T follicular helper cell (primary cell): ENCODE data around the gene COX19.
"Not testable (repeated sequence)": the region's sequence is repeated elsewhere in the genome, so short reads cannot be mapped to it uniquely, and the experiment has no call there.

Experiments
- DNase-seq: peaks from one replicate; pipeline ENCODE4 v3.0.0-alpha.2; 2020; ENCODE audit warnings: low read depth

COX19 gene

GRCh38 chr7:924541-925231 is 50.7 kb downstream of the COX19 start:
- no peak for DNase-seq

DNA sequence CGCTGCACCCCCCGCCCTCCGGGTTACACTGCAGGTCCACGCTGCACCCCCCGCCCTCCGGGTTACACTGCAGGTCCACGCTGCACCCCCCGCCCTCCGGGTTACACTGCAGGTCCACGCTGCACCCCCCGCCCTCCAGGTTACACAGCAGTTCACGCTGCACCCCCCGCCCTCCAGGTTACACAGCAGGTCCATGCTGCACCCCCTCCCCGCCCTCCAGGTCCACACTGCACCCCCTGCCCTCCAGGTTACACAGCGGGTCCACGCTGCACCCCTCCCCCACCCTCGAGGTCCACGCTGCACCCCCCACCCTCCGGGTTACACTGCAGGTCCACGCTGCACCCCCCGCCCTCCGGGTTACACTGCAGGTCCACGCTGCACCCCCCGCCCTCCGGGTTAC is 51.3 kb downstream of the COX19 start:
- not testable (repeated sequence) for DNase-seq

- DNase-seq, result peak; percentile 87
Observed at GRCh38 chr7:923108-924041, 52.0 kb downstream of the COX19 start.

- no peak for DNase-seq
Observed at GRCh38 chr7:922334-923107, 52.8 kb downstream of the COX19 start.

- DNase-seq, result no peak
Observed at GRCh38 chr7:921581-922333, 53.6 kb downstream of the COX19 start.

GRCh38 chr7:921071-921461 is 54.3 kb downstream of the COX19 start:
- DNase-seq, result no peak

DNA sequence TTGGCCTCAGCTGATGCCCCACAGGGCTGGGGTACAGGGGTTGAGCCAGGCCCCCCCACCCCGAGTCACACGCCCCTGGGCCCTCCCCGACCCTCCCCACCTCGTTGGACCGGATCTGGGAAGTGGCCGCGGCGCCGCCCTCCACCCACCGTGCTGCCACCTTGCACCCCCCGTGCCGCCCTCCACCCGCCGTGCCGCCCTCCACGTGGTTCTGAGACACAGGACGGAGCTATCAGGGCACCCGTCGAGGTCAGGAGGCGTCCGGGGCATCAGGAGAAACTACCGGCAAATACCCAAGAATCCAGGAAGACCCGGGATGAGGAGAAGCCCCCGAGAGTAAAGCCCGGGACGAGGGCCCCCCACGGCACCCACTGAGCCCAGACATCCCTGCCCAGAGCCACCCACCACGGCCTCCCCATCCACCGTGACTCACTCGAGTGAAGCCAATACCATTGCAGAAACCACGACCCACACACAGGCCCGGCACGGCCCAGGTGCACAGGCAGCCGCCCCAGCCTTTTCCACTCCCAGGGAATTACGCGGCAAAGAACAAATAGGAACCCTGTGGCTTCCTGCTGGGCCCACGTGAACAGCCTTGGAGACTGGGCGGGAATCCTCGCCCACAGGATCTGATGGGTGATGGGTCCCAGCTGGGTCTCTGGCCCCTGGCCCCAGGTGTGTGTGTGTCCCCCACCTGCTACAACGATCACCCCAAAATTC is 54.8 kb downstream of the COX19 start:
- no peak for DNase-seq

- DNase-seq, result no peak
Observed at GRCh38 chr7:919924-920341, 55.4 kb downstream of the COX19 start.

GRCh38 chr7:919114-919442 is 56.3 kb downstream of the COX19 start:
- DNase-seq, result no peak

- DNase-seq, result no peak
Observed at GRCh38 chr7:918441-919113, 56.8 kb downstream of the COX19 start.

GRCh38 chr7:918118-918425 is 57.3 kb downstream of the COX19 start:
- DNase-seq, result no peak

DNA sequence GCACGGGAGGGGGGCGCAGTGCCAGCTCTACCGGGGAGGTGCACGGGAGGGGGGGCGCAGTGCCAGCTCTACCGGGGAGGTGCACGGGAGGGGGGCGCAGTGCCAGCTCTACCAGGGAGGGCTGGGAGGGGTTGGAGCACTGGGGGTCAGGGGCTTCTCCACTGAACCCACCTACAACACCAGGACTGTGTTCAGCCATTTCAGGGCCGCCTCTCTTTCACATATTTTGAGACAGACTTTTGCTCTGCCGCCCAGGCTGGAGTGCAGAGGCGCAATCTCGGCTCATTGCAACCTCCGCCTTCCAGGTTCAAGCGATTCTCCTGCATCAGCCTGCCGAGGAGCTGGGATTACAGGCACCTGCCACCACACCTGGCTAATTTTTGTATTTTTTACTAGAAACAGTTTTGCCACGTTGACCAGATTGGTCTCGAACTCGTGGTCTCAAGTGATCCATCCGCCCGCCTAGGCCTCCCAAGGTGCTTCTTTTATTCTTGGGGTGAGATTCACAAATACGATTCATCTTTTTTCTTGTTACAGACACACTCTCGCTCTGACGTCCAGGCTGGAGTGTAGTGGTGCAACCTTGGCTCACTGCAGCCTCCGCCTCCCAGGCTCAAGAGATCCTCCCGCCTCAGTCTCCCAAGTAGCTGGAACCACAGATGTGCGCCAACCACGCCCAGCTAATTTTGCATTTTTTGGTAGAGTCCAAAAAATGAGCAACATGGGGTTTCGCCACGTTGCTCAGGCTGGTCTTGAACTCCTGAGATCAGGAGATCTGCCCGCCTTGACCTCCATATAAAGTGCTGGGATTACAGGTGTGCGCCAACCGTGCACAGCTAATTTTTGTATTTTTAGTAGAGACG is 57.9 kb downstream of the COX19 start:
- DNase-seq, result no peak

DNA sequence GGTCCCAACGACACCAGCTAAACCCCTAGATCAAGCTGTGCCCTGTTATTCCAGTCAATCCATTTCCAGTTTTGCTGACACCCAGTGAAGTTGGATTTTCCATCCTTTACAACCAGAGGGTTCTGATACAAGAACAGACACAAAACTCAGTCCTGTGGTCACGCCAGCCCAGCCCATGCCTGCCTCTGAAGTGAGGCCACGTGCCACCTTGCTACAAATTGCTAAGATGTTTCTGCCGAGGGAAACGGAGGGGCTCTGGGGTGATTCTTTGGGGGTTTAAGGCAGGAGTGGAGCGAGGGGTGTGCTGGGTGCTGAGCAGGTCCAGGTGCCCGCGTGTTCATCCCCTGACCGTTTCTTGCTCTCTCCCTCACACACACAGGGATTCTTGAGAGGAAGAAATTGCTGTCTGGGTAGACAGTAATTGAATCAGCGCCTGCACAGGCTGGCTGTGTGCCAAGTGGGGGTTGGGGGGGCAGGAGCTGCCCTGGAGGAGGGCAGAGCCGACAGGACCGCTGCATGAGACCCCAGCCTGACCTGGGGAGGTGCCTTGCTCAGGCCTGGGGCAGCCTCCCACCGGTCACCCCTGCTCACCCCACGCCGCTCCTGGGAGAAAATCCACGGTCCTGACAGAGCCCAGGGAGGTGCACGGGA is 58.9 kb downstream of the COX19 start:
- DNase-seq, result no peak
